Measurements from ENCODE around the gene TSEN34.
A peak's percentile ranks its signal among the peaks of the same experiment; 100 is the strongest.
"Not testable (repeated sequence)": the region's sequence is repeated elsewhere in the genome, so short reads cannot be mapped to it uniquely, and the experiment has no call there.

The TSEN34 gene

GRCh38 chr19:54189145-54189734 is 1.9 kb upstream of the TSEN34 start, which contains the start of gene MBOAT7:
Gene MBOAT7 (minus strand): TSS chr19:54189580. CDS start chr19:54188508, 1,072 bp downstream.
- FAIRE-seq, result no peak

GRCh38 chr19:54189735-54190502 is 1.2 kb upstream of the TSEN34 start:
- FAIRE-seq, result peak; percentile 100

- FAIRE-seq, result no peak
These were observed 551 bp upstream of the TSEN34 start for GRCh38 chr19:54190503-54191010.

- no peak for FAIRE-seq
These were observed 824 bp downstream of the TSEN34 start for GRCh38 chr19:54191811-54192453.

- FAIRE-seq, result no peak
These were observed 1.9 kb downstream of the TSEN34 start for GRCh38 chr19:54193011-54193410.

- FAIRE-seq, result not testable (repeated sequence)
These were observed 3.4 kb downstream of the TSEN34 start for GRCh38 chr19:54194463-54194862.

GRCh38 chr19:54196536-54196935 is 5.4 kb downstream of the TSEN34 start:
- no peak for FAIRE-seq

- FAIRE-seq, result no peak
These were observed 6.0 kb downstream of the TSEN34 start for GRCh38 chr19:54197121-54197520.

- FAIRE-seq, result no peak
These were observed 8.3 kb downstream of the TSEN34 start for GRCh38 chr19:54199401-54199800.

GRCh38 chr19:54201172-54201701 is 10.1 kb downstream of the TSEN34 start:
- FAIRE-seq, result no peak

- no peak for FAIRE-seq
These were observed 10.9 kb downstream of the TSEN34 start for GRCh38 chr19:54201980-54202379.

GRCh38 chr19:54203151-54203611 is 12.1 kb downstream of the TSEN34 start:
- FAIRE-seq, result no peak

GRCh38 chr19:54204767-54205468 is 13.8 kb downstream of the TSEN34 start:
- FAIRE-seq, result no peak

- no peak for FAIRE-seq
These were observed 15.1 kb downstream of the TSEN34 start for GRCh38 chr19:54206030-54206830.

GRCh38 chr19:54206831-54207177 is 15.7 kb downstream of the TSEN34 start:
- no peak for FAIRE-seq

GRCh38 chr19:54207193-54207592 is 16.1 kb downstream of the TSEN34 start:
- not testable (repeated sequence) for FAIRE-seq

GRCh38 chr19:54207676-54207982 is 16.5 kb downstream of the TSEN34 start:
- FAIRE-seq, result no peak

- FAIRE-seq, result peak; percentile 82
These were observed 17.1 kb downstream of the TSEN34 start for GRCh38 chr19:54207983-54208783.

GRCh38 chr19:54208784-54209057 is 17.6 kb downstream of the TSEN34 start:
- peak; percentile 49 for FAIRE-seq

GRCh38 chr19:54209058-54209810 is 18.1 kb downstream of the TSEN34 start:
- no peak for FAIRE-seq

Data from G401.6 (cell line).